DMS153 (cell line): ENCODE data around the gene HP1BP3.
"Not testable (repeated sequence)": the region's sequence is repeated elsewhere in the genome, so short reads cannot be mapped to it uniquely, and the experiment has no call there.

ENCODE experiments used
- DNase-seq: peaks from one replicate; lab custom pipeline; 2025; lab: John Stamatoyannopoulos, UW

HP1BP3 gene

DNA sequence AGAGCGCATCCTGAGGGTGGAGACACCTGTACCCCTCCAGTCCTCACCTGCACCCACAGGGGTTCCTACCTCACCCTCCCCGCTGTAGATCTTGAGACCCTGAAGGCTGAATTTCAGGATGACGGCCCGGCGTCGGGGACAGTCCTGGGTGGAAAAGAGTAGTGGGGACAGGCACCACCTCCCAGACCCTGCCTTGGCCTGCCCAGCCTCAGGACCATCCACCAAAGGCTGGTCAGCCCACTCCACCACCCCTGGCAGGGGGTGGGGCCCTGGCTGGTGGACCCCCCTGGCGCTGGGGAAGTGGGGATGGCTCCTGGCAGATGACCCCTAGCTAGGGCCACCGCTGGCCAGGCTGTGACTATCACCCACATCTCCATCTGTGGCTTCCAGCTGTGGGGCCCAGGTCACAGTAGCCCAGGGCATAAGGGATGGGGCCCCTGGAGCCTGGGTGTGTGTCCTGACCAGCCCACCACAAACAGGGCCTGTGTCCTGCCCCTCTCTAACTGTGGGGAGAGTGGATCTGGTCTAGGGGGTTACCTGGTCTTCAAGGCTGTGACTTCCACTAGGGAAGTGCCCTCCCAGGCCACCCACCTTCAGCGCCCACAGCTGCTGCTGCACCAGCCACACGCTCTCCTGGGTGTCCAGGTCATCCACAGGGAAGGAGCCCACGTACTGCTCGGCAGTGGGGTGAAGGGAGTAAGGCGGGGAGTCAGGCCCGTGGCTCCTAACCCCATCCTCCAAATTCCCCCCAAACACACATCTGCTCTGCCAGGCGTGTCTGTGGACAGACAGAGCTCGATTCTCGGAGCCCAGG, 60.0 kb downstream of the HP1BP3 start:
- DNase-seq, result no peak

DNA sequence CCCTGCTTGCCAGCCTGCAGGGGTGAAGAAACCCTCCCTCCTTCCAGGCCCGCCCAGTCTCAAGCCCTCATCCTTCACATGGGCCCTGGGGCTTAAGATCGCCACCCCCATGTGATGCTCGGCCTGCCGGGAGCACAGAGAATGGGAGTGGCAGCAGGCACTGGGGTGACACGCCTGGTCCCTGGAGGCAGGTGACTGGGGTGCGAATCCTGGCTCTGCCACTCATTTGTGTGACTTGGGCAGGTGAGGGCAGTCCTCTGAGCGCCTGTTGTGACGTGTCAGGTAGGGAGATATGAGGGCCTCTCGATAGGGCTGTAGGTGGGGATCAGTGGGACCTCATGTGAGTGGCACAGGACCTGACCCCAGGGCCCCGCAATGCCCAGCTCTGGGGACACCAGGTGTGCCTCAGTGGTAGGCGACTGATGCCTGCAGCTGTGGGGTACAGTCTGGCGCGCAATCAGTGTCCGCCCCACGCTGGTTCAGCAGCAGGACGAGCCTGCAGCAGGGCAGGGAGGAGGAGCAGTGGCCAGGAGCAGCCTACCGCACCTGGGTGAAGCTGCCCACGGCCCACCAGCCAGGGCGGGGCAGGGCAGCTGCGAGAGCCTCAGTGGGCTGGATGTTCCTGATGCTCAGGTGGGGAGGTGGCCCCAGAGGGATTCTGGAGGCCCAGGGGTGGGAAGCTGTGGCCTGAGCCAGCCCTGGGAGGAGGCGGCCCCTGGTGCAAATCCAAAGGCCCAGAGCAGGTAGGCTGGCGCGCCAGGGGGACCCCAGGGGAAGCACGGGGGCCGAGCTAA, 60.8 kb downstream of the HP1BP3 start:
- no peak for DNase-seq

DNA sequence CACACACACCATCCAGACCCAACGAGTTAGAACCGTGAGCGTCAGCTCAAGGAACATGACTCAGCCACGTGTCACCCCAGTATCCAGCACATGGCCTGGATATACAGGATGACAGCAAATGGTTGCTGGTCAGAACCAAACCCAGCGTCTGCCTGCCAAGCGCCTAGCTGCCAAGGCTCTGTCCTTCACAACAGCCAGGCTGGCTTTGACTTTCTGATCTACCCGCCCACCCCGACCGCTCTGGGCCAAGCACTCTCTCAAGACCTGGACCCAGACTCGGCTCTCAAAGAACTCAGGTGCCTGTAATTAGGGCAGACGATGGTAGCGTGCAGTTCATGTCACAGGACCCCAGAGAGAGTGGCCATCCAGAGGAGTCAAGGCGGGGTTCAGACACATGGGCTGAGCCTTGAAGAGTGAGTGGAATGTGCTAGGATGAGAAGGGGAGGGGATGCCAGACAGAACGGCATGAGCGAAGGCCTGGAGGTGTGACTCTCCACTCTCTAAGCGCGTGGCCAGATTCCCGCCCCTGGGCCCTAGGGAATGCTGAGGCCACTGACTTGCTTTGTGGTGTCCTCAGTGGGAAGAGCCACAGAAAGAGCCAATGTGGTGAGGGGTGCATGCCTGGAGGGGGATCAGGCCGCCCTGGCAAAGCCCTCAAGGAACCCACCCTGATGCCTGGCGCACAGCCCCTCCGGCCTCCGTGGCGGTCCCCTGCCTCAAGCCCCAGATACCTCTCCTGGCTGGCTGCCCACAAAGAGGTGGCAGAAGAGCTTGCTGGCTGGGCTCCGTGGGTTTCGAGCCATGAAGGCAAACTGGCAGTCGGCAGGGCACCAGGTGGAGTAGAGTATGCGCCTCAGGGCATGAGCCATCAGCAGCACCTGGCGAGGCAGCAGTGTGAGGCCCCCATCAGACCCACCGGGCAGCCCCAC, 61.7 kb downstream of the HP1BP3 start:
- DNase-seq, result peak; percentile 35

DNA sequence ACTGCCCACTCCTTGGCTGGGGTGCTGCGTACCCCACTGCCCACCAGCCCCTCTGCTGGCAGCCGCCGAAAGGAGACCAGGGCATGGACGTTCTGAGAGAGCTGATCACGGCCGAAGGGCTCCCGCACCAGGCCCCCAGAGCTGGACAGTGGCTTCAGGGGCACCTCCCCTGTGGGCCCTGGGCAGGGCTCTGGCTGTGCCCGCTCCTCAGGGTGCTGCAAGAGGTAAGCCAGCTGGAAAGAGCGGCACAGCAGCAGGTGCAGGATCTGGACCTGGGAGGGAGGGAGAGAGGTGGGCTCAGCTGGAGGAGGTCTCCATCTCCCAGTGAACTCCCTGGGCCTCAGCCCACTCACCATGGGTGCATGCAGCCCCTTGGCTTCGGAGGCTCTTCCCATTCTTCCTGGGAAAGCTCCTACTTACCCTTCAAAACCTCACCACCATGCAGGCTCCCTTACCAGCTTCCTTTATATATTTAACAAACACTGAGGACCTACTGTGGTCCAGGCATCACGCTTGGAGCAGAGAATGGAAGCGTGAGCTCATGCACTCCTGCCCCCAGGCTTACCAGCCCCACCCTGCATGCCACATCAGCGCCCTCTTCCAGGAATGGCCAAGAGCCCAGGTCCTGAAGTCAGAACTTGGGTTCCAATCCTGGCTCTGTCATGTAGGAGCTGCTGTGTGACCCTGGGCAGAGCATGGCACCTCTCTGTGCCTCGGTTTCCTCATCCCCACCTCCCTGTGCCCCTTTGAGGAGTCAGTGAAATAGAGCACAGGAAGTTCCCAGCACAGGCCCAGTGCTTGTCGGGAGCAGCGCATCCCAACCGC, 62.5 kb downstream of the HP1BP3 start:
- DNase-seq, result no peak

DNA sequence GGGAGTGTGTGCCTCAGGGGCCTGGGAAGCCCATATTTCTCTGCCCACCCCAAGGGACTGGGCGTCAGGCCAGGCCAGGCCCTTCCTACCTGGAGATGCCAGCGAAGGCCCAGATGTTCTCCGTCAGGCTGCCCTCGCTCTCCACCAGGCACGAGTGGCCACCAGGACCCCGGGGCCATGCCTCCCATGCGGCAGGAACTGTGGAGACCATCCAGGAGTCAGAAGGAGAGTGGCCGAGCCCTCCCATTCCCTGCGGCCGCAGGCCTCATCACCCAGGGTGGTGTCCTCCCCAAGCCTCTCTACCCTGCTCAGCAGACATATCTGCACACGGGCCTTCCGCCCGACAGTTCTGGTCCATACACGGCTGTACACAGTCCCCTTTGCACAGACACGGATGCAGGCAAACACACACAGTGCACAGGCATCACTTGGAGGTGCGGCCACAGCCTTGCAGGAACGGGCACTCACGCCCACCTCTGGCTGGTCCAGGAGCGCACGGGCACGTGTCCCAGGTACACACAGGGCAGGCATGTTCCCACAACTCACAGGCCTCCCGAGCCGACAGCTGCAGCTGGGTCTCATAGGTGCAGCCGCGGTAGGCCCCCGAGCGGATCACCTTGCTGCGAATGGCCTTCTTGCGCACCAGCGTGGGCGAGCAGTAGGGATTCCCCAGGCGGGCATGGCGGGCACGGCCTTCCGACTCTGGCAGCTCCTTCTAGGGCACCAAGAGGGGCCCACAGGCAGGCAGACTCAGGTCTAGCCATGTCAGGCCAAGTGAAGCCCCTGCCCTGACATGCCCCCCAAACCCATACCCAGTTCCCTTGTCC, 63.4 kb downstream of the HP1BP3 start:
- DNase-seq, result no peak

DNA sequence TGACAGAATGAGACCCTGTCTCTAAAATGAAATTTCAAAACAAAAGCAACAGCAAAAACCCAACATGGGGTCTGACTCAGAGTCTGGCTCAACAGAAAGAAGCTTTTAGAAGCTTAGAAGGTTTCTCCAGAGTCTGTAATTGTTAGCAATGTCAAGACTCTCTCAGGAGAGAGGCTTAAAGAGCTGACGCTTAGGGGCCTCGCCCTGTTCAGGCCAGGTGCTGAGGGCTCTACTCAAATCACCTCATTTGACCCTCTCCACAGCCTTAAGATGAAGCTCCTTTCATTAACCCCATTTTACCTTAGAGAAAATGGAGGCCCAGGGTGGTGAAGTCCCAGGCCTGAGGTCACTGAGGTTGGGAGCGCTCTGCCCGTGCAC, 64.0 kb downstream of the HP1BP3 start:
- DNase-seq, result no peak

DNA sequence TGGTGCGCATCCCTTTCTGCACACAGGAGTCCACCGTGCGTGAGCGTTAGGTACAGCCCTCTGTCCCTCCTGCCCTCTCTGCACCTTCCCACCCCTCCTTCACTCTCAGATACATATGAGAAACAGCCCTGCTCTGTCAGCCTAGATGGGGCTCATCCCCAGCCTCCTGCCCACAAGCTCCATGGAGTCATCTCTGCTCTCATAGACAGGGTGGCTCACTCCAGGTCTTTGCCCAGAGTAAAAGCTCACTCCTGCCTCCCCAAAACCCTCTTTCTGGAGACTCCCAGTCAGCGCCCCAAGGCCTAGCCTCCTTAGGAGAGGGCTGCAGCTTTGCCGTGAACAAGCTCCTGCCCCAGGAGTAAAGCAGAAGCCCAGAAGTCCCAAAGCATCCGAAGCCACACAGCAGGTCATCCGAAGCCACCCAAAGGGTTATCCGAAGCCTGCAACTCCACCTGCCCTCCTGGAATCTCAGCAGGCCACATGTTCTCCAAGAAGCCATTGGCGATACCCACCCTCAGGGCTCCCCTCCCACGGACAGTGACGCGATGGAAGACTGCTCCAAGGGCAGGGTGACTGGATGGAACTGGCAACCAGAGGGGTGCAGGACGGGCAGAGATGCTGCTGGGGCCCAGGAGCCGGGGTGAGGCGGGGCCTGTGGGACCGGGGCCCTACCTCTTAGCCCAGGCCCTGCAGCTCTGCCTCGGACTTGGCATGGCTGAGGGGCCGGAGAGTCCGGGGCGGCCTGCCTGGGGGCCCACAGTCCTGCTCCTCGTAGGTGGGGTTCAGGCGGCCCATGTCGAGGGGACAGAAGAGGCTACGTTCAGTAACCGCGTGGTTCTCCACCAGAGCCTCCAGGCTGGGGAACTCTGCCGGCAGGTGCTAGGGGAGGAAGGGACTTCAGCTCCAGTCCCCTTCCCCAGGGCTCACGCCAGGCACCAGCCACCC, 65.7 kb downstream of the HP1BP3 start:
- no peak for DNase-seq

DNA sequence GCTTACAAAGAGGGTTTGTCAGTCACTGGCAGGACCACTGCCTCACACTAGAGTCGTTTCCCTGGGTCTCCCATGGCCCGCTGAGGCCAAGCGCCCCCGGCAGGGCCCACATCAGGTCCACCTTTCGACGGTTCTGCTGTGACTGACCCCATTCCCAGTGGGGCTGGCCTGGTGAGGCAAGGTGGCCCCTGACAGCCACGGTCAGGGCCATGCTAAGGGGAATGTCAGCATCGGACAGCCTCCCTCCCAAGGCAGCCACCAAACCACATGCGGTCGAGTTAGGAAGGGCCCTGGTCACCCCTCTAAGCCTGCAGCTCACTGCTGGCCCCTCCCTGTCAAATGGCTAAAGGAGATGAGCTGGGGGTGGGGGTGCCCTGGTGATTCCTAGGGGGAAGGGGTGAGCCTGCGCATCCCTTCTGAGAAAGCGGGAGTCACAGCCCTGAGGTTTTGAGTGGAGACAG, 66.4 kb downstream of the HP1BP3 start:
- DNase-seq, result no peak

DNA sequence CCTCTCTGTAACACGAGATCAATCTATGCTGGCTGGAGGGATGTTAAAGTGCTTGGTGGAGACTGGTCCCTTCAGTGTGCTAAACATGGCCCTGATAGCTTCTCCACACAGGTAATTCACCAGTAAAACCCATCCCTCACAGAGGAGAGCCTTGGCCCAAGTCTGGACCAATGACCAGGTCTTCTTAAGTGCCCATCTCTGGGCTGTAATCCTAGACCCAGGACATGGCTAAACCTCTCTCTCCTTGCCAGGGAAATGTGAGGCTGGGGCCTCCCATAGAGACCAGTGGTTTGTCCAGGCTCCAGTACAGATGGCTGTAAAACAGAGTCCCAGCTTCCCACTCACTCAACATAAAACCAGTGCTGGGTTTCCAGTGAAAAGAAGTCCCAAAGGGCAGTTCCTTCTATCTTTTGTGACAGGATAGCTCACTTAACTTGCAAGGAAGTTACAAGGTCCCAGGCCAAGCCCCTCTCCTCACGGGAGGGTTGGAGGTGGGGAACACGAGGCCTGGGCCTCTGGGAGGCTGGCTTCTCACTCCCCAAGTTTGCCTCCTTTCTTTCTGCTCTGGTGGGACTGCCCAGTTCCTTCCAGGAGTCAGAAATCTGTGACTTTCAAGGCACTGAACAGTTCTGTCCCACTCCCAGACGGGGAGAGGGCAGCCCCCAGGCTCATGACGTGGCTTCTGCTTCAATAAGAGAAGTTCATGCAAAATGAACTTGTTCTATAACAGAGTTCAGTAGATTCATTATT, 67.1 kb downstream of the HP1BP3 start:
- no peak for DNase-seq

DNA sequence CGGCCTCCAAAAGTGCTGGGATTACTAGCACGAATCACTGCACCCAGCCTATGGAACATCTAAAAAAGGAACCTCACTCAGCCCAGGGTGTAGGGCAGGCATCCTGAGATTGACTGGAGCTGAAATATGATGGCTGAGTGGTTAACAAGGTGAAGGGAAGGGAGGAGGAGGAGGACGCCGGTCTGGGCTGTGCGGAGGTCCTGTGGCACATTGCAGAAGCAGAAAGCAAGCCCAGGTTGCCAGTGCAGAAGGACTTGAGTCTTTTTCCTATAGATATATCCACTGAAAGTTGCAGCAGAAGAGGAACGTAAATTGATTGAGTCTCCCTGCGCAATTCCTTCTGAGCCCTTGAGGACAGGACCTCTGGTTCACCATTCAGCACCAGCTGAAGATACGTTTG, 67.8 kb downstream of the HP1BP3 start:
- no peak for DNase-seq

DNA sequence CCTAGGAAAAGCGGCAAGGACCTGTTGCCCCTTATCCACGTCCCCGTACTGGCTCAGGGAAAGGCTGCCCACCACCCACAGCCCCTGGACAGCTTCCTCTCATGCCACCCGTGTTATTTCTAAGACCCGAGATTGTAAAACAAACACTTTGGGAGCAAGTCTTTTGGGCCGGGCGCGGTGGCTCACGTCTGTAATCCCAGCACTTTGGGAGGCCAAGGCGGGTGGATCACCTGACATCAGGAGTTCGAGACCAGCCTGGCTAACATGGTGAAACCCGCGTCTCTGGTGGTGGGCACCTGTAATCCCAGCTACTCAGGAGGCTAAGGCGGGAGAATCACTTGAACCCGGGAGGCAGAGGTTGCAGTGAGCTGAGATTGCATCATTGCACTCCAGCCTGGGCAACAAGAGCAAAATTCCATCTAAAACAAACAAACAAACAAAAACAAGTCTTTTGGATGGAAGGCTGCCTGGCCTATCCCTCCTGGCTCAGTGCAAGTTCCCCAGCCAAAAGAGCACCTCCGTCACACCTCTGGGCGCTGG, 68.7 kb downstream of the HP1BP3 start:
- not testable (repeated sequence) for DNase-seq

DNA sequence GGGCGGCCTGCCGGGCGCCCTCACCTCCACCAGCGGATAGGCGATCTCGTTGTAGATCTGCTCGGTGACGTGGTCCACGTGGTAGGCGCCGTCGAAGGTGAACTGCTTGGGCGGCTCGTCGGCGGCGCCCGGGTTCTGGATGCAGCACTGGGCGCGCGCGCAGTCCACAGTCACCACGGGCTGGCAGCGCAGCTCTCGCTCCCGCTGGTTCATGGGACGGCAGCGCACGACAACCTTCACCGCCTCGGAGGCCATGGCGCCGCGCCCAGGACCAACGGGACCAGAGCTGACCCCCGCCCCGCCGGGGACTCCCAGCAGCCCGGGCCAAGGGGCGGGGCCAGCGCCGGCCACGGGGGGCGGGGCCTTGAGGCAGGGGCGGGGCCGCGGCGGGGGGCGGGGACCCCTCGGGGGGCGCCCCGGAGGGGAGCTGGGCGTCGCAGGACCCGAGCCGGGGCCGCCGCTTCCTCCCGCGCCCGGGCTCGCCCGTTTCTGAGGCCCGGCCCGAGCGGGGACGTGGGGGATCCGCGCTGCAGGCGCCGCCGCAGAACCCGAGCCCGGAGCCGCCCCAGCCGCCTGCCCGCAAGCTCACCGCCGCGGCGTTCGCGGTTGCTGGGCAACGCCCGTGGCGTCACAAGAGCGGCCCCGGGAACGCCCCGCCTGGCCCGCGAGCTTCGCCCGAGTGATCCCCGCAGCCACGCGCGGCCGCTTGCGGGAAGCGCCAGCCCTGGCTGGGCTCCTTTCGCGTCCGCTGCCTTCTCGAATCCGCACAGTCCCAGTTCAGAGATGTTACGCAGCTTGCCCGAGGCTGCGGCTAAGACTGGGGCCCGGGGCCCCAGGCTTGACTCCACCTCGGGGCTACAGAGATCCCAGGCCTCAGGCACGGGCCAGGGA, 69.4 kb downstream of the HP1BP3 start, which contains the start of gene KIF17:
KIF17 (minus strand) TSS at position 556 of the 891 bp plus-strand sequence; CDS start at position 255, 301 bp downstream.
- DNase-seq, result peak; percentile 48

DNA sequence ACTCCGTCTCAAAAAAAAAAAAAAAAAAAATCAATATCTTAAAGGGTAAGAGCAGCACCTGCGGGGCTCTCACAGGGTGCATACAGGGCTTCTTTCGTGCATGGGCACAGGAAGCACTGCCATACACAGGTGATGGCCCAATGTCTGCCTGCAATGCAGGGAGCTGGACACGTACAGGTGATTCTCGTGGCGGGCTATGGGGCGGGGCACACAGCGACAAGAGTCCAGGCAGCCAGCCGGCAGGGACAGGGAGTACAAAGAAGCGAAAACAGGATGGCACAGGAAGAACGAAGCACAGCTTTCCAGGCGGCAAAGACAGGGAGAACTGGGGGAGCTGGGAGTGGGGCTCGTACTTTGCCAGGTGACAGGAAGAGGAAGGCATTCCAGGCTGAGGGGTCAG, 70.9 kb downstream of the HP1BP3 start:
- DNase-seq, result no peak

DNA sequence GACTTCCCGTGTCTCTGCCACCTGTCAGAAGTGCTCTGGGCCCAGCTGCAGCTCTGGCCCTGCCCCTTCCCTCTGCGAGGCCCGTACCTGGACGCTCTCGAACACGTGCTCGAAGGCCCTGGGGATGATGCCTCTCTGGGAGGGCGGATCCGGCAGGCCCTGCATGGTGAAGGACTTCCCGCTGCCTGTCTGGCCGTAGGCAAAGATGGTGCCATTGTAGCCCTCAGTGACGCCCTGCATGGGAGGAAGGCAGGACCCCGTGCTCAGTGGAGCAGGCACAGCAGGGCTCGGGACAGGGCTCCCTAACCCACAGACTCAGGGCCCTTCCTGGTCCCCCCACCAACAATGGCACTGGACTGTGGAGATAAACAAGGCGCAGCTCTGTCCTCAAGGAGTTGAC, 71.7 kb downstream of the HP1BP3 start:
- DNase-seq, result no peak

DNA sequence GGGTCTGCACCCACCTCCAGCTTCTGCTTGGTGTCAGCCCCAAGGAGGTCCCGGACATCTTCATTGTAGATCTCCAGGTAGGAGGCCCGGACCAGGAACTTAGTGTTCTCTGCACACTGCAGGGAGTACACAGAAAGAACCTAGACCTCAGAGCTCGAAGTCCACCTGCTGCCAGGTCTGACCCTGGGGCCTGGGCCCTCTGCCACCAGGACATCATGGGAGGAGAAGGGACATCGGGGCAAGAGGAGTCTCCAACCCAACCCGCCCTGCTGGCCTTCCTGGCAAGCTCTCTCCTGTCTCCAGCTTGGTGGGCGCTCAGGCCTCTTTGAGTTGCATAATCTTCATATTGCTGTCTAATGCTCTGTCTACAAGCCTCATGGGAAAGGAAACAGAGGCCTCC, 73.7 kb downstream of the HP1BP3 start:
- no peak for DNase-seq

DNA sequence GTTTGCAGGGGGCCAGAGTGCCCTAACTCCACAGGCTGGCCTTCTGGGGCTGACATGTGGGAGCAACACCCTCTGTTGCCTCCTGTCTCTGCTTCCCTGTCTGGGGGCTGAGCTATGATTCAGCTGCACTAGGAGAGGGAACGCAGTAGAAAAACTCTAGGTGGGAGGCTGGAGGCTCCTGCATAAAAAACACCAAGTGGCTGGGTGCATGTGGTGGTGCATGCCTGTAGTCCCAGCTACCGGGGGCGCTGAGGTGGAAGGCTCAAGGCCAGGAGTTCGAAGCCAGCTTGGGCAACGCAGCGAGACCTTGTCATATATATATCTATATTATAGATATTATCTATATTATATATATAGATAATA, 74.9 kb downstream of the HP1BP3 start:
- no peak for DNase-seq
